Astrocyte (in vitro differentiated cells and primary cell): ENCODE measurements around the gene ATP2A2. TPM values are rescaled to one million over a fixed set of nuclear protein-coding genes. Genes with fewer than 3 reads are reported as not detected.

Experiments used
- DNase-seq: peaks from one replicate; pipeline ENCODE4 v3.0.0-alpha.2; 2010; ENCODE audit warnings: low read depth
- FAIRE-seq: peaks from 2 replicates; lab custom pipeline; 2011; peaks lifted over from hg19 to GRCh38; lab: Jason Lieb, UNC
- H2AFZ ChIP-seq: 2 replicates; pipeline ENCODE4 v1.6.0; 2012; ENCODE audit warnings: low read depth, low read length, inconsistent platforms
- H3K27ac ChIP-seq: 2 replicates; pipeline ENCODE4 v1.5.1; 2011; ENCODE audit warnings: low read depth, low read length, inconsistent platforms
- H3K27me3 ChIP-seq: 2 replicates; pipeline ENCODE4 v1.6.0; 2011; ENCODE audit warnings: low read length, inconsistent platforms; ENCODE audit not compliant: insufficient read depth
- H3K36me3 ChIP-seq: 2 replicates; pipeline ENCODE4 v1.5.1; 2011; ENCODE audit warnings: low read length, inconsistent platforms; ENCODE audit not compliant: insufficient read depth
- H3K4me1 ChIP-seq: 2 replicates; pipeline ENCODE4 v1.5.1; 2011; ENCODE audit warnings: low read length, inconsistent platforms; ENCODE audit not compliant: insufficient read depth
- H3K4me2 ChIP-seq: 2 replicates; pipeline ENCODE4 v1.6.0; 2012; ENCODE audit warnings: low read length, inconsistent platforms
- H3K4me3 ChIP-seq: 2 replicates; pipeline ENCODE4 v1.5.1; 2011; ENCODE audit warnings: low read depth, mild to moderate bottlenecking, low read length, inconsistent platforms; ENCODE audit not compliant: insufficient read depth
- H3K79me2 ChIP-seq: 2 replicates; pipeline ENCODE4 v1.6.0; 2012; ENCODE audit warnings: mild to moderate bottlenecking, low read length, inconsistent platforms; ENCODE audit not compliant: insufficient read depth
- H3K9ac ChIP-seq: 2 replicates; pipeline ENCODE4 v1.6.0; 2012; ENCODE audit warnings: mild to moderate bottlenecking, low read length, inconsistent platforms
- H3K9me3 ChIP-seq: 2 replicates; pipeline ENCODE4 v1.5.1; 2012; ENCODE audit warnings: low read depth, mild to moderate bottlenecking, low read length, inconsistent platforms; ENCODE audit not compliant: insufficient read depth
- H4K20me1 ChIP-seq: 2 replicates; pipeline ENCODE4 v1.6.0; 2012; ENCODE audit warnings: low read length, inconsistent platforms; ENCODE audit not compliant: insufficient read depth
- H3K27ac Mint-ChIP-seq: one replicate; pipeline ENCODE4 v1.8.0; 2021; ENCODE audit warnings: mild to moderate bottlenecking, mixed read lengths; ENCODE audit not compliant: unreplicated experiment
- H3K27me3 Mint-ChIP-seq: one replicate; pipeline ENCODE4 v1.8.0; 2021; ENCODE audit warnings: low read depth, mixed read lengths; ENCODE audit not compliant: unreplicated experiment
- H3K36me3 Mint-ChIP-seq: one replicate; pipeline ENCODE4 v1.8.0; 2021; ENCODE audit warnings: low read depth, mixed read lengths; ENCODE audit not compliant: unreplicated experiment
- H3K4me1 Mint-ChIP-seq: one replicate; pipeline ENCODE4 v1.8.0; 2021; ENCODE audit warnings: low read depth, mixed read lengths; ENCODE audit not compliant: unreplicated experiment
- H3K4me3 Mint-ChIP-seq: one replicate; pipeline ENCODE4 v1.8.0; 2021; ENCODE audit warnings: mild to moderate bottlenecking, moderate library complexity, mixed read lengths; ENCODE audit not compliant: unreplicated experiment
- H3K9me3 Mint-ChIP-seq: one replicate; pipeline ENCODE4 v1.8.0; 2021; ENCODE audit warnings: mild to moderate bottlenecking, mixed read lengths; ENCODE audit not compliant: unreplicated experiment
- EZH2 ChIP-seq: IDR thresholded peaks from 2 replicates; pipeline ENCODE4 v1.6.1; 2012; ENCODE audit warnings: mild to moderate bottlenecking, low read length, inconsistent platforms; ENCODE audit not compliant: insufficient read depth
- total RNA-seq: library from RNA; stranded (reverse); gene quantifications from 2 replicates; pipeline ENCODE4 v1.2.1, GENCODE V29; 2021
- TF ChIP-seq, protein P1 (sequence below): IDR thresholded peaks from 2 replicates; pipeline ENCODE4 v1.5.1; 2011; ENCODE audit warnings: low read depth, mild to moderate bottlenecking, inconsistent platforms, low read length, moderate library complexity; ENCODE audit not compliant: insufficient read depth

Gene ATP2A2
- total RNA-seq, 1 donor from 2014 or later: 262 TPM

DNA sequence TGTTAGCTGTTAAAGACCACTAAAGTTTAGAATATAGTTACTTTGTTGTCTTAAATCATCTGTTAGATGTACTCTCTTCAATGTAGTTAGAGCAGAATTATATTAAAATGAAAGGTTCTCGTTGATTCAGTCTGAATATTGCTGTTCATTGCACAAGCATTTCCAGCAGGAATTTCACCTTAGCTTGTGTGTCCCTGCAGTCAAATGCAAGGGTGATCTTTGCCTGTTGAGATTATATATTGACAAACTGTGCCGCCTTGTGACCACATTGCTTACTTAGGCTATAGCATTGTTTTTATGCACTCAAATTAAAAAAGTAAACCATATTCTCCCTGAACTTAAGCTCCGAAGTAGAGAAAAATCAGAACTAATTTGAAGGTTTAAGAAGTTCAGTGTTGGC is 39.5 kb downstream of the ATP2A2 start:
- no peaks in the 10 kb centered on the region for H3K27me3 ChIP-seq
- no peaks in the 10 kb centered on the region for H3K9me3 Mint-ChIP-seq
- DNase-seq: no peak
- no peaks in the 10 kb centered on the region for H3K27me3 Mint-ChIP-seq
- peaks cover 2% of the 10 kb centered on the region for H3K36me3 Mint-ChIP-seq
- no peak overlapping the region for H3K27ac Mint-ChIP-seq
- no peak overlapping the region for H3K9ac ChIP-seq
- H3K27ac ChIP-seq: no peak overlapping the region
- FAIRE-seq: no peak
- H3K4me3 ChIP-seq: no peak overlapping the region
- H3K9me3 ChIP-seq: no peaks in the 10 kb centered on the region
- peak overlapping the region; percentile 27 for H3K4me3 Mint-ChIP-seq
- peaks cover 100% of the 10 kb centered on the region for H3K79me2 ChIP-seq
- H3K4me2 ChIP-seq: no peak overlapping the region
- H4K20me1 ChIP-seq: peaks cover 74% of the 10 kb centered on the region
- TF ChIP-seq, protein P1, sequence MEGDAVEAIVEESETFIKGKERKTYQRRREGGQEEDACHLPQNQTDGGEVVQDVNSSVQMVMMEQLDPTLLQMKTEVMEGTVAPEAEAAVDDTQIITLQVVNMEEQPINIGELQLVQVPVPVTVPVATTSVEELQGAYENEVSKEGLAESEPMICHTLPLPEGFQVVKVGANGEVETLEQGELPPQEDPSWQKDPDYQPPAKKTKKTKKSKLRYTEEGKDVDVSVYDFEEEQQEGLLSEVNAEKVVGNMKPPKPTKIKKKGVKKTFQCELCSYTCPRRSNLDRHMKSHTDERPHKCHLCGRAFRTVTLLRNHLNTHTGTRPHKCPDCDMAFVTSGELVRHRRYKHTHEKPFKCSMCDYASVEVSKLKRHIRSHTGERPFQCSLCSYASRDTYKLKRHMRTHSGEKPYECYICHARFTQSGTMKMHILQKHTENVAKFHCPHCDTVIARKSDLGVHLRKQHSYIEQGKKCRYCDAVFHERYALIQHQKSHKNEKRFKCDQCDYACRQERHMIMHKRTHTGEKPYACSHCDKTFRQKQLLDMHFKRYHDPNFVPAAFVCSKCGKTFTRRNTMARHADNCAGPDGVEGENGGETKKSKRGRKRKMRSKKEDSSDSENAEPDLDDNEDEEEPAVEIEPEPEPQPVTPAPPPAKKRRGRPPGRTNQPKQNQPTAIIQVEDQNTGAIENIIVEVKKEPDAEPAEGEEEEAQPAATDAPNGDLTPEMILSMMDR: no peak
- no peak for TF ChIP-seq EZH2
- H3K4me1 Mint-ChIP-seq: peaks cover 20% of the 10 kb centered on the region
- peaks cover 17% of the 10 kb centered on the region for H3K36me3 ChIP-seq
- H3K4me1 ChIP-seq: peaks cover 23% of the 10 kb centered on the region
- H2AFZ ChIP-seq: no peak overlapping the region

DNA sequence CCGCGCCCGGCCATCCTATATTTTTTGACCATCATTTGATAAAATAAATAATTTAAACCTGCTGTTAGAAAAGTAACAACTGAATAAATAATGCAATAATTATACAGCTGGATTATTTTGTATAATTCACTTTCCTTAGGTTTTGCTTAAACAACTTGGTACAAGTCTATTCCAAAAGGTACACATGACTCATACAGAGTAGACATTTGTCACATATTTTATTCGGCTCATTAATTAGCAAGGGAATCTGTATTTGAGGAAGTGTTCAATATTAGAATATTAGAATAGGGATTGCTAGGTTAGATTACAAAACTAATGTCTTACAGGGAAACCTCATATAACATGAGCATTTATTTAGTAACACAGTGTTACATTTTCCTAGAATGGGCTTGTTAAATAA is 48.7 kb downstream of the ATP2A2 start:
- no peak for FAIRE-seq

DNA sequence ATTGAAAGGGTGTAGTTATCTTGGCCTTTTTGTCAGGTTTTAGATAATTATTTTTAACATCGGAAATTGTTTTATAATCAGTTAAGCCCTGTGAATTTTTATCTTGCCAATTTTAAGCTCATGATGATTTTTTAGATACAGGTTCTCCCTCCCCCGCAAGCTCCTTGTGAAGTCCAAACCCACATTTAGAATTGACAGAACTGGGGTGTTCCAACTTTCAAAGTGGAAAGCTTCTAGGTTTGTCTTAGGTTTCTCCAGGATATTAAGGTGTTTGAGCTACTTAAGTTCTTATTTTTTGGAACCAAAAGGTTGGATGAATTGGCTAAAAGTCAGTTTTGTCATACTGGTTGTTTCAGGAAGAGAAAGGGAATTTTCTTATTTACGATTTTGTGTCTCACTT is 49.1 kb downstream of the ATP2A2 start:
- H3K4me1 ChIP-seq: no peaks in the 10 kb centered on the region
- Mint-ChIP-seq H3K4me1 (peaks cover 8% of the 10 kb centered on the region), H3K36me3 (peaks cover 27% of the 10 kb centered on the region), H3K9me3 (no peaks in the 10 kb centered on the region), H3K27me3 (no peaks in the 10 kb centered on the region), H3K4me3 (no peak overlapping the region), H3K27ac (no peak overlapping the region)
- H3K9ac ChIP-seq: no peak overlapping the region
- H3K36me3 ChIP-seq: peaks cover 73% of the 10 kb centered on the region
- no peak overlapping the region for H3K4me3 ChIP-seq
- H3K27ac ChIP-seq: no peak overlapping the region
- no peak for DNase-seq
- H3K79me2 ChIP-seq: peaks cover 91% of the 10 kb centered on the region
- H3K9me3 ChIP-seq: no peaks in the 10 kb centered on the region
- no peaks in the 10 kb centered on the region for H3K27me3 ChIP-seq
- H2AFZ ChIP-seq: no peak overlapping the region
- TF ChIP-seq, protein P1: no peak
- no peak for TF ChIP-seq EZH2
- H4K20me1 ChIP-seq: peaks cover 88% of the 10 kb centered on the region
- no peak for FAIRE-seq
- H3K4me2 ChIP-seq: no peak overlapping the region

More for the DNA sequence above, 48.7 kb downstream of the ATP2A2 start:
- no peaks in the 10 kb centered on the region for H3K4me1 ChIP-seq
- no peak overlapping the region for H3K27ac Mint-ChIP-seq
- DNase-seq: no peak
- H3K79me2 ChIP-seq: peaks cover 91% of the 10 kb centered on the region
- peaks cover 69% of the 10 kb centered on the region for H3K36me3 ChIP-seq
- no peak overlapping the region for H3K9ac ChIP-seq
- no peaks in the 10 kb centered on the region for H3K9me3 ChIP-seq
- H3K36me3 Mint-ChIP-seq: peaks cover 27% of the 10 kb centered on the region
- no peaks in the 10 kb centered on the region for H3K27me3 ChIP-seq
- H2AFZ ChIP-seq: no peak overlapping the region
- H3K4me1 Mint-ChIP-seq: peaks cover 8% of the 10 kb centered on the region
- no peak overlapping the region for H3K4me3 ChIP-seq
- H3K27ac ChIP-seq: no peak overlapping the region
- peaks cover 86% of the 10 kb centered on the region for H4K20me1 ChIP-seq
- no peak overlapping the region for H3K4me2 ChIP-seq
- no peaks in the 10 kb centered on the region for H3K27me3 Mint-ChIP-seq
- TF ChIP-seq EZH2: no peak
- TF ChIP-seq, protein P1: no peak
- no peaks in the 10 kb centered on the region for H3K9me3 Mint-ChIP-seq
- H3K4me3 Mint-ChIP-seq: no peak overlapping the region
